Keratinocyte (primary cell): ENCODE results near the gene C14orf93. TPM values are rescaled to one million over a fixed set of nuclear protein-coding genes. Genes with fewer than 3 reads are reported as not detected.

Experiments used
- DNase-seq: peaks from one replicate; pipeline ENCODE4 v3.0.0-alpha.2; 2011; ENCODE audit warnings: low read depth, missing footprints, low spot score
- FAIRE-seq: peaks from 2 replicates; lab custom pipeline; 2011; peaks lifted over from hg19 to GRCh38; lab: Jason Lieb, UNC
- H2AFZ ChIP-seq: 2 replicates; pipeline ENCODE4 v1.6.0; 2012; ENCODE audit warnings: low read length, control low read depth, inconsistent platforms; ENCODE audit not compliant: control insufficient read depth
- H3K27ac ChIP-seq: 2 replicates; pipeline ENCODE4 v1.5.1; 2011; ENCODE audit warnings: low read length; ENCODE audit not compliant: control insufficient read depth, insufficient read depth
- H3K27me3 ChIP-seq: 3 replicates; pipeline ENCODE4 v1.6.0; 2011; ENCODE audit warnings: low read length; ENCODE audit not compliant: control insufficient read depth, insufficient read depth; ENCODE audit errors: extremely low read depth
- H3K36me3 ChIP-seq, 2 experiments: 2 replicates in 1 of 2; 3 replicates in 1 of 2; pipeline ENCODE4 v1.5.1; 2011; ENCODE audit warnings: low read length in 2 of 2, mild to moderate bottlenecking in 1 of 2; ENCODE audit not compliant: control insufficient read depth in 2 of 2, insufficient read depth in 2 of 2; ENCODE audit errors: extremely low read depth in 1 of 2
- H3K4me1 ChIP-seq: 3 replicates; pipeline ENCODE4 v1.5.1; 2011; ENCODE audit warnings: low read length; ENCODE audit not compliant: control insufficient read depth, insufficient read depth; ENCODE audit errors: extremely low read depth
- H3K4me2 ChIP-seq: 3 replicates; pipeline ENCODE4 v1.6.0; 2011; ENCODE audit warnings: low read depth, low read length; ENCODE audit not compliant: control insufficient read depth, insufficient read depth; ENCODE audit errors: extremely low read depth
- H3K4me3 ChIP-seq, 3 experiments: fragments of 200-600 bp in 1 of 3; sonication (generic) in 1 of 3; 2 replicates in 2 of 3; 3 replicates in 1 of 3; pipeline ENCODE4 v1.5.1; 2011 to 2016; ENCODE audit warnings: low read length in 3 of 3, mild to moderate bottlenecking in 3 of 3, control low read depth in 2 of 3, inconsistent platforms in 1 of 3, low read depth in 1 of 3, mixed read lengths in 1 of 3, mixed run types in 1 of 3, moderate library complexity in 1 of 3; ENCODE audit not compliant: control insufficient read depth in 2 of 3, insufficient read depth in 2 of 3; ENCODE audit errors: extremely low read depth in 1 of 3
- H3K79me2 ChIP-seq: 2 replicates; pipeline ENCODE4 v1.6.0; 2012; ENCODE audit warnings: low read length; ENCODE audit not compliant: control insufficient read depth, insufficient read depth
- H3K9ac ChIP-seq: 3 replicates; pipeline ENCODE4 v1.6.0; 2011; ENCODE audit warnings: low read length; ENCODE audit not compliant: control insufficient read depth, insufficient read depth; ENCODE audit errors: extremely low read depth
- H3K9me1 ChIP-seq: 3 replicates; pipeline ENCODE4 v1.6.0; 2011; ENCODE audit warnings: low read length; ENCODE audit not compliant: control insufficient read depth, insufficient read depth; ENCODE audit errors: extremely low read depth
- H3K9me3 ChIP-seq: 2 replicates; pipeline ENCODE4 v1.5.1; 2012; ENCODE audit warnings: low read depth, low read length; ENCODE audit not compliant: control insufficient read depth
- H4K20me1 ChIP-seq: 3 replicates; pipeline ENCODE4 v1.6.0; 2011; ENCODE audit warnings: low read length; ENCODE audit not compliant: control insufficient read depth, insufficient read depth; ENCODE audit errors: extremely low read depth
- EZH2 ChIP-seq: IDR thresholded peaks from one replicate; pipeline ENCODE4 v1.6.1; 2012; ENCODE audit warnings: inconsistent platforms, mild to moderate bottlenecking, low read length, moderate library complexity
- dilution Hi-C: fragments of 300-500 bp; cut with MboI; formaldehyde crosslinking; loops from one replicate; pipeline ENCODE4 v1.7.0; 2020; ENCODE audit warnings: low sequenced_read_pairs; ENCODE audit not compliant: extremely low pct_ligation_motif_present
- polyA plus RNA-seq, 5 experiments: library from polyadenylated mRNA; depleted of rRNA in 3 of 5; stranded (reverse) in 3 of 5; stranded (forward) in 1 of 5; unstranded in 1 of 5; fragments of >200 nt; gene quantifications; 1 replicate in 1 of 5; 2 replicates in 3 of 5; 3 replicates in 1 of 5; pipeline versions ENCODE4 v1.2.1 to v1.2.3, GENCODE V29; 2011 to 2012; ENCODE audit warnings: missing spikeins in 2 of 5, low read depth in 1 of 5, low replicate concordance in 1 of 5
- TF ChIP-seq, protein P1 (sequence below), 3 experiments: IDR thresholded peaks in 1 of 3; conservative IDR thresholded peaks in 1 of 3; optimal IDR thresholded peaks in 1 of 3; 2 replicates in 2 of 3; 3 replicates in 1 of 3; pipeline versions ENCODE3 to v1.5.1; 2011; ENCODE audit warnings: low read length in 3 of 3, mild to moderate bottlenecking in 3 of 3, moderate library complexity in 2 of 3, control low read depth in 1 of 3, inconsistent platforms in 1 of 3; ENCODE audit not compliant: insufficient read depth in 2 of 3; ENCODE audit errors: extremely low read depth in 1 of 3

C14orf93 gene
- polyA plus RNA-seq, 1 donor (not counting 4 experiments of a cell fraction or from before 2014, with no cell fraction given), result 7.7 TPM

DNA sequence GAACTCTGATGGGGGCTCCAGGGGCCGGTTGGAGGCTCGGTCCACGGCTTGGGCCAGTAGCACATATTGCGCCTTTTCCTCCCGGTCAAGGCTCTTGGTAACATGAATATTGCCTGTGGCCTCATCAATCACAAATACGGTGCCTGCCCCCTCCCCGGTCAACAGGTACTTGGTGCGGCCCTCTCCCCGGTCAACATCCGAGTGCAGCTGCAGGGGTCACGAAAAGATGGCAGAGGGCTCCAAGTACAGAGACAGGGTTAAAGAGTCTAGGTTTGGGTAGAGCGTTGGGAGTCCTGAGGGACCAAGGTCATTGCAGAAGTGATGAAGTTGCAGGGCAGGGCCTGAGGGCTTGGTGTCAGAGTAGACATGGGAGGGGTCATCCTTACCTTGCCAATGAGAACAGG is 45.2 kb upstream of the C14orf93 start:
- no peak for DNase-seq
- H3K9me1 ChIP-seq, result no peaks in the 10 kb centered on the region
- dilution Hi-C loops, result no loop called here
- H2AFZ ChIP-seq, result no peak overlapping the region
- H3K9ac ChIP-seq, result no peak overlapping the region
- no peaks in the 10 kb centered on the region for H3K9me3 ChIP-seq
- H3K27me3 ChIP-seq, result no peaks in the 10 kb centered on the region
- H3K79me2 ChIP-seq, result no peaks in the 10 kb centered on the region
- no peak for TF ChIP-seq EZH2
- TF ChIP-seq, protein P1, sequence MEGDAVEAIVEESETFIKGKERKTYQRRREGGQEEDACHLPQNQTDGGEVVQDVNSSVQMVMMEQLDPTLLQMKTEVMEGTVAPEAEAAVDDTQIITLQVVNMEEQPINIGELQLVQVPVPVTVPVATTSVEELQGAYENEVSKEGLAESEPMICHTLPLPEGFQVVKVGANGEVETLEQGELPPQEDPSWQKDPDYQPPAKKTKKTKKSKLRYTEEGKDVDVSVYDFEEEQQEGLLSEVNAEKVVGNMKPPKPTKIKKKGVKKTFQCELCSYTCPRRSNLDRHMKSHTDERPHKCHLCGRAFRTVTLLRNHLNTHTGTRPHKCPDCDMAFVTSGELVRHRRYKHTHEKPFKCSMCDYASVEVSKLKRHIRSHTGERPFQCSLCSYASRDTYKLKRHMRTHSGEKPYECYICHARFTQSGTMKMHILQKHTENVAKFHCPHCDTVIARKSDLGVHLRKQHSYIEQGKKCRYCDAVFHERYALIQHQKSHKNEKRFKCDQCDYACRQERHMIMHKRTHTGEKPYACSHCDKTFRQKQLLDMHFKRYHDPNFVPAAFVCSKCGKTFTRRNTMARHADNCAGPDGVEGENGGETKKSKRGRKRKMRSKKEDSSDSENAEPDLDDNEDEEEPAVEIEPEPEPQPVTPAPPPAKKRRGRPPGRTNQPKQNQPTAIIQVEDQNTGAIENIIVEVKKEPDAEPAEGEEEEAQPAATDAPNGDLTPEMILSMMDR (optimal IDR thresholded peaks at IDR 0.05 in 1 of 3, IDR thresholded peaks at IDR 0.05 in 1 of 3, conservative IDR thresholded peaks at IDR 0.05 in 1 of 3; ENCODE audit: extremely low read depth in 1 of 3, insufficient read depth in 2 of 3, low read length in 3 of 3), result no peak
- no peak overlapping the region for H3K27ac ChIP-seq
- FAIRE-seq, result no peak
- no peaks in the 10 kb centered on the region for H4K20me1 ChIP-seq
- H3K4me2 ChIP-seq, result no peak overlapping the region
- no peak overlapping the region for H3K4me3 ChIP-seq
- peaks cover 25% of the 10 kb centered on the region for H3K4me1 ChIP-seq
- H3K36me3 ChIP-seq, result peaks cover 8 to 9% of the 10 kb centered on the region in 2 experiments

DNA sequence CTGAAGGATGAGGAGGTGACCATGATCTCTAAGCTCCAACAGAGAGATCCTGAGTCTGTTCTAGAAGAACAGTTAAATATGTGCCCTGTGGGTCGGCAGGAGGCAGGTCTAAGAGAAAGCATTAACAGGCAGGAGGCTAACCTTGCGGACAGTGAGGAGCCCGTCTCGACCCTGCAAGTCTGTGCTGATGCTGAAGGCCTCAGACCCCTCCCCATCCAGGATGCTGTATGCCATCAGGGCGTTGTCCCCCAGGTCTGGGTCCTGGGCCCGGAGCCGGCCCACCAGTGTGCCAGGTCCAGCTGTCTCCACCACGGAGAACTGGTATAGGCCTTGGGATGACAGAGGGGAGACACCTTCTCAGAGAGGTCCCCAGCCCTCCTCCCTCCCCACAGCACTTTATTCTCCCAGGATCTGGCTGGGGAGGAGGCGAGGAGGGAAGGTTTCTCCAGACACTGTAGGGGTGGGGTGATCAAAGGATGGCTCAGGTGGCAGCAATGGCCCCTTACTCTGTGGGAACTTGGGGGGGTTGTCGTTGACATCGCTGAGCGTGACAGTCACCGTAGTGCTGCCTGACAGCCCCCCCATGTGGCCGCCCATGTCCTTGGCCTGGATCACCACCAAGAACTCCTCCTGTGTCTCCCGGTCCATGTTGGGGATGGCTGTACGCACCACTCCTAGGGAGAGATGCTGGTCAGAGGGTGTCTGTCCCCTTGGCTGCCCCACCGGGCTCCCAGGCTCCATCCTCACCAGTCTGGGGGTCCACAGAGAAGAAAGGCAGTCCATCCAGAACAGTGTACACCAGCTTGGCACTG is 44.3 kb upstream of the C14orf93 start:
- no peak overlapping the region for H3K4me3 ChIP-seq
- H3K4me1 ChIP-seq, result peaks cover 25% of the 10 kb centered on the region
- no peaks in the 10 kb centered on the region for H3K9me3 ChIP-seq
- H3K36me3 ChIP-seq, result peaks cover 2 to 5% of the 10 kb centered on the region in 2 experiments
- no peaks in the 10 kb centered on the region for H4K20me1 ChIP-seq
- H3K27me3 ChIP-seq, result no peaks in the 10 kb centered on the region
- H3K79me2 ChIP-seq, result no peaks in the 10 kb centered on the region
- no peak overlapping the region for H3K27ac ChIP-seq
- no peak overlapping the region for H2AFZ ChIP-seq
- no peaks in the 10 kb centered on the region for H3K9me1 ChIP-seq
- TF ChIP-seq EZH2, result no peak
- TF ChIP-seq, protein P1 (optimal IDR thresholded peaks at IDR 0.05 in 1 of 3, IDR thresholded peaks at IDR 0.05 in 1 of 3, conservative IDR thresholded peaks at IDR 0.05 in 1 of 3; ENCODE audit: extremely low read depth in 1 of 3, insufficient read depth in 2 of 3, low read length in 3 of 3), result peak in 1 of 3 experiments; percentile 40
- no peak overlapping the region for H3K9ac ChIP-seq
- no peak for FAIRE-seq
- dilution Hi-C loops, result no loop called here
- no peak for DNase-seq
- H3K4me2 ChIP-seq, result no peak overlapping the region
